ENCODE measurements around the gene GRID1.

Gene GRID1

DNA sequence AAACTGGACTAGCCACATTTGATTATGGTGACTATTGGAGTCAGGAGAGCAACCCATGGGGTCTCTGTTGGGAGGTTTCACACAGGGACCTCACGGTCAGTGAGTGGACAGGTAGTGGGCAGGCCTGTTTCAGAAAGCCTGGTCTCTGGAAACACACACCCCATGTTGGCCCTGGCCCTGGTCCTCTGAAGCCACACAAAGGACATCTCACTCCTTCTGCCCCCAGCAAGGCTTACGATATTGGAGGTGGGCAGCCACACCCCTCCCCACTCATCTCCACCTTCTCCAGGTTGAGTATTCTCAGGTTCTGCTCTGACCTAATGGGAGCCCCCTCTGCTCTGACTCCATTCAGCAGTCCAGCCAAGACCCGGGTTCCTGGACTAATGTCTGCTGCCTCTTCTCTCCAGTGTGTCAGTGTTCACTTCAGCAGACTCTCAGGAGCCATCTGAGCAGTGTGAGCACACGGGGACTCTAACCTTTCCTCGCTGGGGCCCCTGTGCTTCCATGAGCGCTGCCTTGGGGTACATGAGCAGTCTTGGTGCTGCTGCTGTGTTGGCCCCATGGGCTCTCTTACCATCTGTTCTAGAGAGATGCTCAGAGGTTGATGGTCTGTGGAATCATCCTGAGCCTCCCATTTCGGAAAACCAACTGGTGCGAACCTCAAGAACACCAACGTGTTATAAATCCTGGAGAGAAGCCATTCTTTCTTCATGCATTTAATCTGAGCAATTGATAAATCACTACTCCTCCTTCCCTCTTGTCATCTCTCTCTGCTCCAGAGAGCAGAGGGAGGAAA, 748.6 kb downstream of the GRID1 start:
- no peak for DNase-seq (ENCODE audit: low spot score)

DNA sequence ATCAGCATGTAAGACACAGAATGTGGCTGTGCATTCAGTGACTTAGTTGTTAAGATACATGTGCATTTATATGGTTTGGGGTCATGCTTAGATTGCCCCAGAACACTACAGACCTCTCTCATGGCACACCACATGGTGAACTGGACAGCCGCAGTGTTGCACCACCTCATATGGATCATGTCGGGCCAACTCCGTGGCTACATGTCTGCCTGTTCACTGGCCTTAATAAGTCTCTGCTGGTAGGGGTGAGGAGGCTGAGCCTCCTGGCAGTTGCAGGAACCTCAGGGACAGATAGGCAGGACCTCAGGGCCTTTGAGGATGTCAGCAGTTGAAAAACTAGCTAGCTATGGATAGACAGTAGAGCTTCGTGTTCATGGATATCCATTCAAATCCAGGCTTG, 751.0 kb downstream of the GRID1 start:
- no peak for DNase-seq (ENCODE audit: low spot score)

DNA sequence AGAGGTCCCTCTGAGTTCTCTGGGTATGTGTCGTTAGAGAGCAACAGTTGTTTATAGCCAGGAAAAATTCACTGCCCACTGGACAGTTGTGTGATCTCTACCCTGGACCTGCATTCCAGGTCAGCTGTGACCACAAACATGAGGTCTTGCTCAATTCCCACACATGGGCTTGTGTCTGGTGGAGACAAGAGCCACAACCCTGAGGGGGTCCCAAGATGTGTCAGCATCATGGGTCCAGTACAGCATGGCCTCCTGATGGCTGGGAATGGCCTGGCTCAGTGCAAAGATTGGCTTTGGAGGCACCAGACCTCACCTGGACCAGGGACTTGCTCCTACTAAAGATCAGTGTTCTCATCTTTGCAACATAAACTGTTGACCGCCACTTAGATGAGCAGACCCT, 751.6 kb downstream of the GRID1 start:
- DNase-seq (ENCODE audit: low spot score), result no peak

DNA sequence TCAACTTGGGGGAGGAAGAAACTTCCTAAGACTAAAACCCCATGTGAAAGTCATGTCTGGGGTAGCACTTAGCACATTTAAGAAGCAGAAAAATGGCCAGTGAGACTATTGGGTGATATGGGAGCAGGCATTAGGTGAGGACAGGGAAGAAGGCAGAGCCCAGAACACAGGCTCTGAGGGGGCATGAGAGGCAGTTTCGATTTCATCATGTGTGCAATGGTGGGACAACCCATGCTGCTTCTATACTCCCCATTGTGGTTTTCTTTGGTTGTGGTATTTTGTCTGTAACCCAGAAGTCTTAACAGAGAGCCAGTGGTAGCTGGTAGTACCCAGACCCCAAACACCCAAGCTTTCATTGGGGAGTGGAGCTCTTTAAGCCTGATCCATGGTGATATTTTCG, 752.0 kb downstream of the GRID1 start:
- DNase-seq (ENCODE audit: low spot score), result no peak

DNA sequence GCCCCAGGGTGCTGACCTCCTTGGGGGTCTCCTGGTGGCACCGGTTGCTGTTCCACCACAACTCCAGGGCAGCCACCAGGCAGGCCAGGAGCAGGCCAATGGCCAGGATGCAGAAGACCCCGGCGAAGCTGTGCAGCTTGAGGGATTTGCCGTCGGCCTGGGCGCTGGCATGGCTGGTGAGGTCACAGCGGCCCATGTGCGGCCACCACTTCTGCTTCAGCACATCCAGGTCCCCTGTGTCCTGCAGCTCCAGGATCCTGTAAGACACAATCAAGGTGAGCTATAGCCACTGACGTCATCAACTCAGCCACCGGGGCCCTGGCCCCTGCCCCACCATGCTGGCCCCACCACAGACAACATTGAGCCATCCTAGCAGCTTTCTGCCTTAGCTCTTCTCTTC, 753.2 kb downstream of the GRID1 start:
- no peak for DNase-seq (ENCODE audit: low spot score)

GRCh38 chr10:85612833-85613232, 753.8 kb downstream of the GRID1 start:
- no peak for DNase-seq (ENCODE audit: low spot score)

- no peak for DNase-seq (ENCODE audit: low spot score)
Observed at GRCh38 chr10:85612378-85612775, 754.2 kb downstream of the GRID1 start.

GRCh38 chr10:85611746-85612377, 754.7 kb downstream of the GRID1 start:
- no peak for DNase-seq (ENCODE audit: low spot score)

GRCh38 chr10:85611093-85611740, 755.4 kb downstream of the GRID1 start:
- no peak for DNase-seq (ENCODE audit: low spot score)

GRCh38 chr10:85610381-85611092, 756.1 kb downstream of the GRID1 start:
- DNase-seq (ENCODE audit: low spot score), result no peak

GRCh38 chr10:85609509-85609908, 757.1 kb downstream of the GRID1 start:
- DNase-seq (ENCODE audit: low spot score), result no peak

- no peak for DNase-seq (ENCODE audit: low spot score)
Observed at GRCh38 chr10:85608706-85609105, 757.9 kb downstream of the GRID1 start.

DNA sequence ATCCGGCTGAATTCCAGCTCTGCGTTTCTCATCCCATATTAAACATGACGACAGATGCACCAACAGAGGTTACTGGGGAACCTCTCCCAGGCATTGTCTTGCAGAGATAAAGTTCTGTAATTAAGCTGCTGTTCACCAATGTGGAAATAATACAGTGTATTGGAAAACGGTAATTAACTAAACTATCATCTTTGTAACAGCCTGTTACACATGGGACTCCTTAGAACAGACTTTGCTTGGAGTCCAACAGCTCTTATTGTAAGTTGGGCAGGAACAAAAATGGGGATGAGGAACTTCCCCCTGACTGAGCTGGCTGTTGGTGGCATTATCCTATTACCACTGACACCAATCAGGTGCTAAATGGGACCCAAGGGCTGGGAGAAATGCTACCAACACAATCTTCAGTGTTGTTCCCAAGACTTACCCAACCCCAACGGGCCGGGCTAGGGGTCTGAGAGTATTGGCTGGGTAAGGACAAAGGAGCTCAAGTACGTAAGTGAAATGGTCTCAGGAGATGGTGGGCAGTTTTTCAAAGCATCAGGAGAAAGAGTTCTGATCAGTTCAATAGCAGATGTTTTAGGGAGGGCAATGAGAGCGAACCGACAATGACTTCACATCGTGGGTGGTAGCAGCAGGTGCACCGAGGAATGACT, 759.4 kb downstream of the GRID1 start:
- no peak for DNase-seq (ENCODE audit: low spot score)

DNA sequence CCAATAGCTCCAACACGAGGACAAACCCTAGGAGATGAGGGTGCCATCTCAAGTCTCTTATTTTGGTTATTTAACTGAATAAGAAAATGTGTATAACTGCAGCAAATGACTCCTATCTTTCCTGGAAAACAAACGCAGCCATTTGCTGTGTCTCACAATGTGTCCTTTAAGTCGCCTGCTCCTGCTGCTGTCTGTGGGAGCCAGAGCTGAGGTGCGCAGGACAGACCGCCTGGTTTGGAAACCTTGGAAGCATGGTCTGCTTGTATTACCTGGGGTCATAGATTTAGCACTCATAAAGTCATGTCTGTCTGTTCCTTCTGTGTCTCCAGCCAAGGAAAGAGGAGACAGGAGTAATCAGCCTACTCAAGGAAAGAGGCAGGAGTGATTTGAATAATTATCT, 760.2 kb downstream of the GRID1 start:
- no peak for DNase-seq (ENCODE audit: low spot score)

- DNase-seq (ENCODE audit: low spot score), result no peak
Observed at GRCh38 chr10:85604884-85605283, 761.7 kb downstream of the GRID1 start.

- DNase-seq (ENCODE audit: low spot score), result no peak
Observed at GRCh38 chr10:85604136-85604725, 762.4 kb downstream of the GRID1 start.

DNA sequence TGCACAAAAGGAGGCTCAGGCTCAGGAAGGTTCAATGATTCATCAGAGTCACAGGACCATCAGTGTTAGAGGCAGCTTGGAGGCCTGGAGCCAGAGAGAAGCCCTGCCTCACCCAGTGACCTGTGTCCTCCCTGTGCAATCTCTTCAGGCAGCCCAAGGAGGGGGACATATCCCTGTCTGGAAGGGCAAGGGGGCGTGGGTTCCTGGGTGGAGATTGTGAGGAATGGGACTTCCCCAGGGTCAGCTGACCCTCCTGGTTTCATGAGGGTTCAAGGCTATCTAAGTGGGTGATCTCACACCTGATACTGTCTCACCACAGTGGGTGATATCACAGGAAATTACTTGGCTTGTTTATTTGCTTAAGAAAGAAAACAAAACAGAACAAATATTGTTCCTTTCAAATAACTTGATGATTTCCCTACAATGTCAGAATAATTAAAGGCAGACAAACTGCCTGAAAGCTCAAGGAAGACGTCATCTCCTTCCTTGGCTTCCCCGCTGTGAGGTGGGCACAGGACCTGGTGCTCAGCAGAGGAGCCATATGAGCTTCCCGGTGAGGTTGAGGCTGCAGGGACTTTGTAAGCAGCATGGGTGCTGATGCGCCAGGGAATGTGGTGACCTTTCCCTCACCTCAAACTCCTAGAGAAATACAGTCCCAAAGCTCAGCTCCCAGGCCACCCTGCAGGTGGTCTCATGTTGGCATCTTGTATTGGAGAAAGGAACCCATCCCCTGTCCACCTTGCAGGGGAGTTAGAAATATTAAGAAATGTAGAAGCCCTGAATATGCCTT, 763.2 kb downstream of the GRID1 start:
- DNase-seq (ENCODE audit: low spot score), result no peak

GRCh38 chr10:85602713-85603112, 763.9 kb downstream of the GRID1 start:
- DNase-seq (ENCODE audit: low spot score), result no peak

GRCh38 chr10:85602306-85602705, 764.3 kb downstream of the GRID1 start:
- DNase-seq (ENCODE audit: low spot score), result no peak

DNA sequence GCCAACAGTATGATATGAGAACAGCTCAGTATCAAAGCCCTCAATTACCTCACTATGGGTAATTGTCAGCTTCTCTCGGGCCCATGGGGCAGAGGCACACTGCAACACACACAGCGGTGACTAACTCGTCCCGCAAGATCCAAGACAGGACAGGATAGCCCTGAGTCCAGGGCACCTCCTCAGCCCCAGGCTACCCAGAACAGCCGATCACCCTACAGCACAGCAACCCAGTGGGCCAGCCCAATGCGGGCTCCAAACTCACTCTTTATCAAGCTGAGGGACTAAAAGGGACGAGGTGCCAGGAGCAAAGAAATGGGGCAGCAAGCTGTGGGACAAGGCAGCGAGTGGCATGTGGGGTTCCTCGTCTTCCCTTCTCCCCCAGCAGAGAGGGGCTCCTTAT, 765.1 kb downstream of the GRID1 start:
- no peak for DNase-seq (ENCODE audit: low spot score)

DNA sequence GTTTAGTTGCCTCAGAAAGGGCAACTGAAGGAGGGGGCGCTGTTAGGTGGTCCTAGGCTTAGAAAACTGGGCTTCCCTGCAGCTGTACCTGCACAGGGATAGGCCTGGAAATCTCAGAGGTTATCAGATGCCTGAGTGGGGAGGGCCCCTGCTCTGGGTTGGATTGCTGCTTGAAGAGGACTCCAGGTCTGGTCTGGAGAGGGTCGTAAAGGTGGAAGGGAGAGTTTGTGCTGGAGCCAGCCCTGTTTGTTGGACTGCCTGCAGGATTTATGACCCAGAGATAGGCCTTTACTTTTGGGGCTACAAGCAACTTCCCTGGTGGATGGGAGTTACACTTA, 765.9 kb downstream of the GRID1 start:
- DNase-seq (ENCODE audit: low spot score), result no peak

Measured in HuH-7 (cell line).